A549 (cell line): Measurements from ENCODE around the gene RAB3D. TPM values are rescaled to one million over a fixed set of nuclear protein-coding genes. Genes with fewer than 3 reads are reported as not detected.

Experiments used
- ATAC-seq, 2 experiments: fragments of 200-7000 bp in 1 of 2; fragments of >200 bp in 1 of 2; cut with Nextera tagmentation in 1 of 2; cut with Tn5 transposase in 1 of 2; 3 replicates each; pipeline versions ENCODE4 v1.8.0 to v1.9.1; 2018 to 2020; ENCODE audit warnings: mild to moderate bottlenecking in 1 of 2, moderate library complexity in 1 of 2
- CTCF ChIA-PET: fragments of 300-600 bp; sonication (Branson Sonifier 250); formaldehyde crosslinking; extraction: SDS; loops from one replicate; lab custom pipeline; 2021; ENCODE audit warnings: antibody characterized with exemption, inconsistent platforms; lab: Yijun Ruan, JAX
- POLR2A ChIA-PET: fragments of 350-600 bp; formaldehyde crosslinking; extraction: SDS; loops from one replicate; lab custom pipeline; 2021; ENCODE audit warnings: antibody characterized with exemption, inconsistent platforms; lab: Yijun Ruan, JAX
- DNase-seq, 2 experiments: peaks; one replicate each; pipeline versions ENCODE4 v3.0.0 to v3.0.0-alpha.2; 2011 to 2016; ENCODE audit warnings: low read depth in 1 of 2, low spot score in 1 of 2
- FAIRE-seq: peaks from 2 replicates; lab custom pipeline; 2011; peaks lifted over from hg19 to GRCh38; lab: Jason Lieb, UNC
- H3K27ac ChIP-seq, 2 experiments: fragments of >200 bp; sonication (Bioruptor Twin); formaldehyde crosslinking; 3 replicates each; pipeline ENCODE4 v1.5.1; 2016 to 2017
- H3K4me1 ChIP-seq: fragments of >200 bp; sonication (Bioruptor Twin); formaldehyde crosslinking; 3 replicates; pipeline ENCODE4 v1.6.1; 2016
- H3K4me2 ChIP-seq: fragments of >200 bp; sonication (Bioruptor Twin); formaldehyde crosslinking; 3 replicates; pipeline ENCODE4 v1.6.1; 2016
- H3K4me3 ChIP-seq: fragments of >200 bp; sonication (Bioruptor Twin); formaldehyde crosslinking; 3 replicates; pipeline ENCODE4 v1.5.1; 2016
- H3K9me3 ChIP-seq: fragments of >200 bp; sonication (Bioruptor Twin); formaldehyde crosslinking; 3 replicates; pipeline ENCODE4 v1.6.1; 2016
- HOXB5 ChIP-seq: fragments of 250-450 bp; sonication (Bioruptor Pico); IDR thresholded peaks from 2 replicates; pipeline ENCODE4 v1.5.0; 2020; ENCODE audit warnings: mild to moderate bottlenecking, moderate library complexity
- JUN ChIP-seq, 2 experiments: fragments of >200 bp; sonication (Bioruptor Twin); formaldehyde crosslinking; IDR thresholded peaks; 2 replicates in 1 of 2; 3 replicates in 1 of 2; pipeline ENCODE4 v1.6.1; 2016 to 2017
- SREBF2 ChIP-seq: fragments of 450-650 bp; IDR thresholded peaks from 2 replicates; pipeline ENCODE4 v1.6.1; 2014; ENCODE audit warnings: mild to moderate bottlenecking, moderate library complexity
- ZFP36 ChIP-seq: fragments of 450-650 bp; IDR thresholded peaks from 2 replicates; pipeline ENCODE4 v1.6.1; 2014; ENCODE audit warnings: borderline replicate concordance; ENCODE audit not compliant: partially characterized antibody
- WGBS: methylation state at CpG from one replicate; pipeline ENCODE4 v1.1.6; 2017; ENCODE audit errors: missing lambda C conversion rate; 5-methylcytosine and 5-hydroxymethylcytosine counted together
- polyA plus RNA-seq, 4 experiments: library from polyadenylated mRNA; depleted of rRNA in 3 of 4; stranded (reverse); fragments of >200 nt; fragmentation: RNase III in 1 of 4; extraction: RNeasy Plus Mini Kit Qiagen cat#74134 plus additional on column Dnase treatment in 1 of 4; gene quantifications; 2 replicates in 3 of 4; 3 replicates in 1 of 4; pipeline ENCODE4 v1.2.3, GENCODE V29; 2011 to 2017

RAB3D gene
- polyA plus RNA-seq, 2 of the 4 experiments (the other 2 are of a cell fraction), result 4.8 to 22.3 TPM

DNA sequence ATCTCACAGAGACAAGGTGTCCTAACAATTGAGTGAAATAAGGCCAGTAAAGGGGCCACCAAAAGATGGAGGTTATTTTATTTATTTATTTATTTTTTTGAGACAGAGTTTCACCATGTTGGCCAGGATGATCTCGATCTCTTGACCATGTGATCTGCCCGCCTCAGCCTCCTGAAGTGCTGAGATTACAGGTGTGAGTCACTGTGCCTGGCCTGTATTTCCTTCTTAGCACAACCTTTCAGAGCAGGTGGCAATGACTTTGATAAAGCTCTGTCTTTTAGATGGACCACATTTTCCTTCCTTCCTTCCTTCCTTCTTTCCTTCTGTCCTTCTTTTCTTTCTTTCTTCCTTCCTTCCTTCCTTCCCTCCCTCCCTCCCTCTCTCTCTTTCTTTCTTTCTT lies 66.2 kb downstream of the RAB3D start:
- no peak for DNase-seq
- 57% methylated on average over 2 of the region's 2 CpGs for WGBS

More for the DNA sequence above, 66.2 kb downstream of the RAB3D start:
- ATAC-seq (no peak), FAIRE-seq (no peak)
- H3K9me3 ChIP-seq, result no peaks in the 10 kb centered on the region
- TF ChIP-seq JUN (IDR thresholded peaks at IDR 0.05), result no peak
- TF ChIP-seq ZFP36, result no peak
- TF ChIP-seq SREBF2, result no peak
- no peak for TF ChIP-seq HOXB5
- H3K4me3 ChIP-seq, result no peak overlapping the region
- ChIA-PET POLR2A (no interaction called here), CTCF (interaction anchor here (0.5 to 0.6 kb wide), 2 partner anchors 138 to 398 kb away, joined by 3 to 7 read pairs; no protein-coding TSS in a partner anchor)
- H3K4me2 ChIP-seq, result no peak overlapping the region
- no peak overlapping the region for H3K27ac ChIP-seq
- no peaks in the 10 kb centered on the region for H3K4me1 ChIP-seq

Other genes starting within 250 kb of the RAB3D start
- gene SPC24, start 183.9 kb downstream of the RAB3D start, polyA plus RNA-seq (2011; rRNA removed), result 16.3 and 16.5 TPM in 2 replicates
- 21.8 to 22.2 TPM (median 22.2 TPM) in 3 replicates for gene SPC24, start 183.9 kb downstream of the RAB3D start, polyA plus RNA-seq (2017; fragmentation: RNase III; extraction: RNeasy Plus Mini Kit Qiagen cat#74134 plus additional on column Dnase treatment)
- 20.5 and 35.5 TPM in 2 replicates for gene KANK2, start 142.1 kb downstream of the RAB3D start, polyA plus RNA-seq (2011; rRNA removed)
- gene KANK2, start 142.1 kb downstream of the RAB3D start, polyA plus RNA-seq (2017; fragmentation: RNase III; extraction: RNeasy Plus Mini Kit Qiagen cat#74134 plus additional on column Dnase treatment), result 63.8 to 68.0 TPM (median 66.1 TPM) in 3 replicates
- gene ANGPTL8, start 100.0 kb downstream of the RAB3D start, polyA plus RNA-seq (2011; rRNA removed), result 0.12 TPM in 1 of 2 replicates, not detected in the other
- 0.16 TPM in 1 of 3 replicates, not detected in the others for gene ANGPTL8, start 100.0 kb downstream of the RAB3D start, polyA plus RNA-seq (2017; fragmentation: RNase III; extraction: RNeasy Plus Mini Kit Qiagen cat#74134 plus additional on column Dnase treatment)
- gene DOCK6, start 77.1 kb downstream of the RAB3D start, polyA plus RNA-seq (2011; rRNA removed), result 8.0 and 9.6 TPM in 2 replicates
- gene DOCK6, start 77.1 kb downstream of the RAB3D start, polyA plus RNA-seq (2017; fragmentation: RNase III; extraction: RNeasy Plus Mini Kit Qiagen cat#74134 plus additional on column Dnase treatment), result 7.5 to 10.4 TPM (median 7.6 TPM) in 3 replicates
- gene TSPAN16, start 43.5 kb downstream of the RAB3D start, polyA plus RNA-seq (2011; rRNA removed), result not detected in 2 replicates
- gene TSPAN16, start 43.5 kb downstream of the RAB3D start, polyA plus RNA-seq (2017; fragmentation: RNase III; extraction: RNeasy Plus Mini Kit Qiagen cat#74134 plus additional on column Dnase treatment), result not detected in 3 replicates
- 183 and 230 TPM in 2 replicates for gene TMEM205, start 6.6 kb upstream of the RAB3D start, polyA plus RNA-seq (2011; rRNA removed)
- 91.6 to 92.6 TPM (median 92.3 TPM) in 3 replicates for gene TMEM205, start 6.6 kb upstream of the RAB3D start, polyA plus RNA-seq (2017; fragmentation: RNase III; extraction: RNeasy Plus Mini Kit Qiagen cat#74134 plus additional on column Dnase treatment)
- gene CCDC159, start 6.9 kb upstream of the RAB3D start, polyA plus RNA-seq (2011; rRNA removed), result 11.3 and 12.2 TPM in 2 replicates
- gene CCDC159, start 6.9 kb upstream of the RAB3D start, polyA plus RNA-seq (2017; fragmentation: RNase III; extraction: RNeasy Plus Mini Kit Qiagen cat#74134 plus additional on column Dnase treatment), result 8.4 to 11.2 TPM (median 8.6 TPM) in 3 replicates
- gene PLPPR2, start 15.8 kb upstream of the RAB3D start, polyA plus RNA-seq (2011; rRNA removed), result 5.6 and 6.3 TPM in 2 replicates
- gene PLPPR2, start 15.8 kb upstream of the RAB3D start, polyA plus RNA-seq (2017; fragmentation: RNase III; extraction: RNeasy Plus Mini Kit Qiagen cat#74134 plus additional on column Dnase treatment), result 8.6 to 12.3 TPM (median 9.7 TPM) in 3 replicates
- 1.2 and 1.3 TPM in 2 replicates for gene SWSAP1, start 35.0 kb upstream of the RAB3D start, polyA plus RNA-seq (2011; rRNA removed)
- 1.5 to 1.8 TPM (median 1.5 TPM) in 3 replicates for gene SWSAP1, start 35.0 kb upstream of the RAB3D start, polyA plus RNA-seq (2017; fragmentation: RNase III; extraction: RNeasy Plus Mini Kit Qiagen cat#74134 plus additional on column Dnase treatment)
- 4.4 and 5.2 TPM in 2 replicates for gene EPOR, start 44.7 kb upstream of the RAB3D start, polyA plus RNA-seq (2011; rRNA removed)
- gene EPOR, start 44.7 kb upstream of the RAB3D start, polyA plus RNA-seq (2017; fragmentation: RNase III; extraction: RNeasy Plus Mini Kit Qiagen cat#74134 plus additional on column Dnase treatment), result 2.8 to 3.6 TPM (median 3.3 TPM) in 3 replicates
- gene RGL3, start 79.7 kb upstream of the RAB3D start, polyA plus RNA-seq (2011; rRNA removed), result 1.5 and 1.8 TPM in 2 replicates
- 2.3 to 4.0 TPM (median 3.7 TPM) in 3 replicates for gene RGL3, start 79.7 kb upstream of the RAB3D start, polyA plus RNA-seq (2017; fragmentation: RNase III; extraction: RNeasy Plus Mini Kit Qiagen cat#74134 plus additional on column Dnase treatment)
- 0.46 and 0.70 TPM in 2 replicates for gene ODAD3, start 95.5 kb upstream of the RAB3D start, polyA plus RNA-seq (2011; rRNA removed)
- 0.99 to 1.2 TPM (median 1.0 TPM) in 3 replicates for gene ODAD3, start 95.5 kb upstream of the RAB3D start, polyA plus RNA-seq (2017; fragmentation: RNase III; extraction: RNeasy Plus Mini Kit Qiagen cat#74134 plus additional on column Dnase treatment)
- 75.0 and 102 TPM in 2 replicates for gene PRKCSH, start 96.0 kb upstream of the RAB3D start, polyA plus RNA-seq (2011; rRNA removed)
- gene PRKCSH, start 96.0 kb upstream of the RAB3D start, polyA plus RNA-seq (2017; fragmentation: RNase III; extraction: RNeasy Plus Mini Kit Qiagen cat#74134 plus additional on column Dnase treatment), result 206 to 215 TPM (median 212 TPM) in 3 replicates
- gene ELAVL3, start 141.4 kb upstream of the RAB3D start, polyA plus RNA-seq (2011; rRNA removed), result 0.03 TPM in 1 of 2 replicates, not detected in the other
- 0.01 to 0.03 TPM in 2 of 3 replicates, not detected in the other for gene ELAVL3, start 141.4 kb upstream of the RAB3D start, polyA plus RNA-seq (2017; fragmentation: RNase III; extraction: RNeasy Plus Mini Kit Qiagen cat#74134 plus additional on column Dnase treatment)
- gene ZNF653, start 166.2 kb upstream of the RAB3D start, polyA plus RNA-seq (2011; rRNA removed), result 2.9 and 3.8 TPM in 2 replicates
- 2.9 to 4.2 TPM (median 3.8 TPM) in 3 replicates for gene ZNF653, start 166.2 kb upstream of the RAB3D start, polyA plus RNA-seq (2017; fragmentation: RNase III; extraction: RNeasy Plus Mini Kit Qiagen cat#74134 plus additional on column Dnase treatment)
- gene ECSIT, start 189.5 kb upstream of the RAB3D start, polyA plus RNA-seq (2011; rRNA removed), result 29.7 and 36.6 TPM in 2 replicates
- gene ECSIT, start 189.5 kb upstream of the RAB3D start, polyA plus RNA-seq (2017; fragmentation: RNase III; extraction: RNeasy Plus Mini Kit Qiagen cat#74134 plus additional on column Dnase treatment), result 23.0 to 24.4 TPM (median 23.8 TPM) in 3 replicates
- gene CNN1, start 199.2 kb upstream of the RAB3D start, polyA plus RNA-seq (2011; rRNA removed), result 0.62 and 0.89 TPM in 2 replicates
- 0.96 to 1.0 TPM (median 1.00 TPM) in 3 replicates for gene CNN1, start 199.2 kb upstream of the RAB3D start, polyA plus RNA-seq (2017; fragmentation: RNase III; extraction: RNeasy Plus Mini Kit Qiagen cat#74134 plus additional on column Dnase treatment)
- gene ELOF1, start 219.6 kb upstream of the RAB3D start, polyA plus RNA-seq (2011; rRNA removed), result 34.4 and 47.9 TPM in 2 replicates
- 91.5 to 97.3 TPM (median 92.7 TPM) in 3 replicates for gene ELOF1, start 219.6 kb upstream of the RAB3D start, polyA plus RNA-seq (2017; fragmentation: RNase III; extraction: RNeasy Plus Mini Kit Qiagen cat#74134 plus additional on column Dnase treatment)
- gene ACP5, start 238.0 kb upstream of the RAB3D start, polyA plus RNA-seq (2011; rRNA removed), result 0.05 TPM in 1 of 2 replicates, not detected in the other
- not detected in 3 replicates for gene ACP5, start 238.0 kb upstream of the RAB3D start, polyA plus RNA-seq (2017; fragmentation: RNase III; extraction: RNeasy Plus Mini Kit Qiagen cat#74134 plus additional on column Dnase treatment)